Measurements from ENCODE around the gene ATP7B. TPM values are rescaled to one million over a fixed set of nuclear protein-coding genes. Genes with fewer than 3 reads are reported as not detected.

Gene ATP7B
- total and polyA plus RNA-seq, 2 experiments from 2014 or later = 2.2 to 12.8 TPM

GRCh38 chr13:52033039-52033438 is 21.8 kb upstream of the ATP7B start:
- peaks cover 31% of the 10 kb centered on the region for H3K36me3 Mint-ChIP-seq (ENCODE audit: low read depth)
- Histone ChIP-seq H3K9me2 (ENCODE audit: insufficient read depth) (no peaks in the 10 kb centered on the region), H3K4me3 (no peak overlapping the region), H3K36me3 (ENCODE audit: insufficient read depth) (peaks cover 16% of the 10 kb centered on the region; the same call in 1 of the 2 replicates), H3F3A (replicated peaks; ENCODE audit: low read depth) (no peaks in the 10 kb centered on the region), H3K4me2 (no peak overlapping the region), H2AFZ (no peak overlapping the region), H4K20me1 (replicated peaks; ENCODE audit: insufficient read depth) (no peaks in the 10 kb centered on the region; the same call in 1 of the 2 replicates), H3K27ac (ENCODE audit: low read depth) (no peak overlapping the region), H3K79me2 (replicated peaks; ENCODE audit: insufficient read depth) (peaks cover 2% of the 10 kb centered on the region; the same call in 1 of the 2 replicates), H3K4me1 (ENCODE audit: insufficient read depth) (no peaks in the 10 kb centered on the region), H3K27me3 (ENCODE audit: insufficient read depth) (no peaks in the 10 kb centered on the region)
- ATAC-seq (no peak), DNase-seq (ENCODE audit: low spot score) (no peak)
- peaks cover 5% of the 10 kb centered on the region for H3K27me3 Mint-ChIP-seq (ENCODE audit: insufficient read depth, low read depth, poor library complexity)
- no peak overlapping the region for H3K27ac Mint-ChIP-seq
- no peak overlapping the region for H3K4me3 Mint-ChIP-seq
- H3K9me3 Mint-ChIP-seq = peaks cover 27% of the 10 kb centered on the region; the same call in 2 of the 3 replicates
- H3K4me1 Mint-ChIP-seq = no peaks in the 10 kb centered on the region
- TF ChIP-seq ETS1 (IDR thresholded peaks at IDR 0.05) (no peak), EZH2 (IDR thresholded peaks at IDR 0.05; ENCODE audit: low read depth, unreplicated experiment) (no peak), STAT1 (IDR thresholded peaks at IDR 0.05; ENCODE audit: unreplicated experiment) (no peak), JUNB (IDR thresholded peaks at IDR 0.05; ENCODE audit: unreplicated experiment) (no peak), NANOG (IDR thresholded peaks at IDR 0.05; ENCODE audit: borderline replicate concordance) (no peak), POLR2AphosphoS5 (IDR thresholded peaks at IDR 0.05; ENCODE audit: low read depth) (no peak), ZNF114 (CRISPR knock-in tag; IDR thresholded peaks at IDR 0.05) (no peak), ZNF462 (CRISPR knock-in tag; IDR thresholded peaks at IDR 0.05) (no peak), ZNF331 (CRISPR knock-in tag; IDR thresholded peaks at IDR 0.05; ENCODE audit: low read depth) (no peak), CTCF (conservative IDR thresholded peaks at IDR 0.05; ENCODE audit: low read depth in 2 of 2) (no peak), EZH2phosphoT487 (IDR thresholded peaks at IDR 0.05; ENCODE audit: unreplicated experiment) (no peak), REST (IDR thresholded peaks at IDR 0.05; ENCODE audit: unreplicated experiment) (no peak), CREB1 (CRISPR knock-in tag; IDR thresholded peaks at IDR 0.05; ENCODE audit: low read depth) (no peak)
